NCI-H146 treated with DMSO at 0.1 percent for 48 hours (cell line): ENCODE measurements around the gene SAMD1.

Experiments
- DNase-seq: peaks from one replicate; lab custom pipeline; 2025; ENCODE audit not compliant: unreplicated experiment; lab: John Stamatoyannopoulos, UW

The SAMD1 gene

GRCh38 chr19:14090509-14091080 lies at the start of gene SAMD1:
TSS of gene SAMD1 (minus strand) at chr19:14090751.
- peak; percentile 73 for DNase-seq

- no peak for DNase-seq
Measured at GRCh38 chr19:14139944-14140343, 49.4 kb upstream of the SAMD1 start.

GRCh38 chr19:14138576-14139265 lies 48.2 kb upstream of the SAMD1 start:
- DNase-seq = no peak

- DNase-seq = peak; percentile 100
Measured at GRCh38 chr19:14136509-14137281, 46.1 kb upstream of the SAMD1 start, which contains the start of gene ASF1B. TSS of gene ASF1B (minus strand) at chr19:14136589. CDS start at chr19:14136456, 133 bp downstream.

DNA sequence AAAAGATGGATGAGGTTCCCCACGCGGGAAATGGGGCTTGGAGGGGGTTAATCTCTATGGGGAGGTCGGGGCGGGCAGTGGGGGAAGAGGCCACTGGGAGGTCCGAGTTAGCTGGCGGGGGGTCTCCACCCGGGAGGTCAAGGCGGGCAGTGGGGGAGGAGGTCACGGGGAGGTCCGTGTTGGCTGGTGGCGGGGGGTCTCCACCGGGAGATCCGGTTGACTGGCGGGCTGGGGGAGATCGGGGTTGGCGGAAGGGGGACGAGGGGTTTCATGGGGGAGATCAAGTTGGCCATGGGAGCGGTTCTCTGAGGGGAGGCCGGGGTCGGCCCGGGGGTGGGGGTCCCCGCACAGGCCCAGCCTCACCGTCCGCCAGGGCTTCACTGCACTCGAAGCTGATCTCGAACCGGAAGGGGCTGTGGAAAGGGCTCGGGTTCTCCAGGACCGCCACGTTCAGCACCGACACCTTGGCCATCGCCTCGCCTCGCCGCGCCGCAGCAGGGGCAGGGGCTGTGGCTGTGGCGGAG lies 45.5 kb upstream of the SAMD1 start:
- no peak for DNase-seq

DNA sequence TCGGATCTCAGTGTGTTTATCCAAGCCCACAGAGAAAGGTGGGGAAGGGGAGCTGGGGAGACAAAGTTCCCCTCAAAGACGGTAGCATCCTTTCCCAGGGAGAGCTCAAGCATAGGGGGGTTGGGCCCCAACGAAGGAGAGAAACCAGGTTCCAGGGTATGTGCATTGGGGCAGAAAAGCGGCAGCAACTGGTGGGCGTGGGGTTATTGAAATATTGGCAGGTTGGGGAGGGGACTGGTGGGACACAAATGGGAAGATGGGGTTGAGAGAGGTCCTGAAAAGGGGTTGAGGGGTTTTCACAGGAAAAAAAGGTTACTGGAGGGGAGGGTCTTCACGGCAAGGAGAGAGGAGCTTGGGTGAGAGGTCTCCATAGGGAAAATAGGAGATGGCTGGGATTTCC lies 44.8 kb upstream of the SAMD1 start:
- DNase-seq = no peak

DNA sequence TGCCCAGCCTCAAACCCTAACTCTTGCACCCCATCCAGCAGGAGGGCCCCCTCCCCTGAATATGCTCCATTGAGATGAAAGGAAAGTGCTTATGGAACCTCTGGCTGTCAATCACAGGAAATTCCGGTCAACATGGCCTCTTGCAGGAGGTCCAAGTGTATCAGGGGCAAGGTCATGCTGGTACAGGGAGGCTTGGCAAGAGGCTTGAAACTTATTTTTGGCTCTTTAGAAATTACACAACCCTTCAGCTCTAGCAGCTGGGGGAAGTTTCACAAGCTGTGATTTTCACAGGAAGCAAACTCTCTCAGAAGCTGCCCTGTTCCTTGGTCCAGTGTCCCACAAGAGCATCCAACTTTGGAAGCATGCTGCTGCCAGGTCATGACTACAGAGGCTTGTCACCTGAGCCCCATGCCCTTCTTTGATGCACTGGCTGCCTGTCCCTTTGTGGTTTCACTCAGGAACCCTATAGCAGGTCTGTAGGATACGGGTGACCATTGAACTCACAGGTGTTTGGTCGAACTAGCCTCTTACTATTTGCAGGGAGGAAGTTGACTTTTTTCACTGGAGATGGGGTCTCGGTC lies 37.5 kb upstream of the SAMD1 start:
- no peak for DNase-seq

DNA sequence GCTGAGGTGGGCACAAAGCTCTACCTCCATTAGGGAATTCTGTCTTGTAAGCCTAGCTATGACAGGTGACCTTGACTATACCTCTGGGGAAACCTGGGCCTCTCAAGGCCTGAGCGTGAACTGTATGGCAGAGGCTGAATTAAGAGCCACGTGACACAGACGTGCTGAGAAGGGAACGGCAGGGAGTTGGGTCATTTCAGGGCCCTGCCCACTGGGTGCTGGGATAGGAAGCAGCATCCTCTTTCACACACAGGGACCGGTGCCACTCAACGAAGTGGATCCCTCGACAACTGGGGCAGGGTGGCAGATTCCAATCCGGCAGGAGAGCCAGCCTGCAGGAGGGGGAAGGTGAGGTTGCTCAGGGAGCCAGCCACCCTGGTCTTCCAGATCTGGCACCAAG lies 36.6 kb upstream of the SAMD1 start:
- no peak for DNase-seq

- no peak for DNase-seq
Measured at GRCh38 chr19:14122924-14123323, 32.4 kb upstream of the SAMD1 start.

DNA sequence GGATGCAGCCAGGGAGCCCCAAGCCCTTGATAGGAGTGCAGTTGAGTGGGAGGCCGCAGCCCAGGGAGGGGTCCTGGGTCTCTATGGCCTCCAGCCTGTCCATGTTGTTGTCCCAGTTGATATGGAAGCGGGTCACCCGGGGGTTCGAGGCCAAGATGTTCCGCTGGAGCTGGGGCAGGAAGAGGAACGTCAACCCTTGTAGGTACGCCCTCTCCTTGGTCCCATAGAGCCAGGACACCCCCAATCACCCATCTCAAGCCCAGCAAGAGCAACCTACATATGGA lies 29.9 kb upstream of the SAMD1 start:
- DNase-seq = no peak

GRCh38 chr19:14119644-14120496 lies 29.3 kb upstream of the SAMD1 start:
- no peak for DNase-seq

DNA sequence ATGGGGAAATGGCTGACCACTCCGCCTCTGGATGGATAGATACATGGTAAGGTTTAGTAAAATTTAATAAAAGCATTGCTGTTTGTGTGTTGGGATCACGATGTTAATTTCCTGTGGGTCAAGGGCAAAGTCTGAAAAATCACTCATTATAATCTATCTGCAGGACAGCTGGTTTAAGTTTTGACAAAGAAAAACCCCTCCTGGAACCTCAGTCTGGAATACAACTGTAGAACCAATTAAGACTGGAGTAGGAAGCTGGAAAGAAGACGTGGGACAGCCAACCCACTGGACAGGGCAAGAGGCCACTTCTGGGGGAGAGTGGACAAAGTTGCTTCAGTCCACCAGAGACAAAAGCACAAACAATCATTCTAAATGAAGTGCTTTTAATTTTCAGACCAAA lies 28.6 kb upstream of the SAMD1 start:
- no peak for DNase-seq

DNA sequence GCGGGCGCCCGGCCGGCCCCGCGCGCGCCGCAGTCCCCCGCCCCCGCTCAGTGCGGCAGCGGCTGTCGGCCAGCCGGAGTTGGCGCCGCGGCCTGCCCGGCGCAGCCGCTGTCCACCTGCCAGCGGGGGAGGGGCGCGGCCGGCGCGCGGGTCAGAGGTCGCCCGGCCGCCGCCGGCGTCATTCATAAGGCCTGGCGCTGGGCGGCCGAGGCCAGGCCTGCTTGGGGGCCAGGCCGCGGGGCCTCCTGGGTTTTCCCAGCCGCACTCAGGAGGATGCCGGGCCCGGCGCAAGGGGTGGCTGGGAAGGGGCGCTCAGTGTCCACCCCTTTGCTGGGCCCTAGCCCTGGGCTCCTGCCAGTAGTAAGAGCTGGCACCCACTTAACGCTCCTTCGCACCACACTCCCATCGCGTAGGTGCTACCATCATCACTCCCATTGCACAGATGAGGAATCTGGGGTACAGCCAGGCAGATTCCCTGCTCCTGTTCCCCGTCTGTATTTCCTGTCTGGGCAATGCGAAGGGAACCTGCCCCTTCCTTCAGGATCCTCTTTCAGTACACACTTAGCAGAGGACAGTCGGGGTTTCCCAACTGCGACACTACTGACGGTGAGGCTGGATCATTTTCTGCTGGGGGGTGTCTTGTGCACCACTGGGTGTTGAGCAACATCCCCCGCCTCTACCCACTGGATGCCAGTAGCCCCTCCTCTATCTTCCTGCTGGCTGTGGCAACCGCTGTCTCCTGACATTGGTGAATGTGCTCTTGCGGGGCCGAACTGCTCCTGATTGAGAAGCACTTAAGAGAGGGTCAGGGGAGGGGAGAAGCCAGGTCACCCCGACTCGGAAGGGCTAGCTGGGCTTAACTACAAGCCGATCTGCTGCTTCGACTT lies 27.9 kb upstream of the SAMD1 start:
- DNase-seq = no peak

GRCh38 chr19:14117668-14118164 lies 27.2 kb upstream of the SAMD1 start, which contains the start of gene PRKACA:
TSS of gene PRKACA (minus strand) at chr19:14117762. CDS start at chr19:14117547, 215 bp downstream.
- peak; percentile 97 for DNase-seq

DNA sequence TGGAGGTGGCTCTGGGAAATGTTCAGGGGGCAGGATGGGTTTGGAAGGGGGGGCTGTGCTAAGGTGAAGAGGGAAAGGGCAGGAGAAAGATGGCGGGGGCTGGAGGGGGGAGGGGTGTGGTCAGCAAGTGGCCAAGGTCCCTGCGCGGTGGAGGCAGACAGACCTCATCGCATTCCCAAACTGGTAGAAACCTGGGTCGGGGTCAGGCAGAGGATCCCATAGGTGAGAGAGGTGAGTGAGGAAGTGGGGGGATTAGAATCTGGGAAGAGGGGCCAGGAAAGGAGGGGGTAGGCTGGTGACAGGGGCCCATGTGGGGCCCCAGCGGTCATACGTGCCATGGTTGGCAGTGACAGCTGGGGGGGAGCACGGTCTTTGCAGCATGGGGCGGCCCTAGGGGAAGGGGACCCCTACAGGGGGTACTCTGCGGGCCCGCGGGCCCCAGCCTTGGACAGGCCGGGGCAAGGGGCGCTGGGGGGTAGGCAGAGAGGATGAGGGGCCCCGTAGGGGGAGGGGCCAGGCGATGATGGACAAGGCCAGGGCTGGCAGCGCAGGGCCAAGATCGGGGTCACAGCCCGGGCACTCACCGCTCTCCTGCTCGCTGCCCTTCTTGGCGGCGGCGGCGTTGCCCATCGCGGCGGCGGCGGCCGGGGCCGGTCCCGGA lies 26.5 kb upstream of the SAMD1 start:
- no peak for DNase-seq

GRCh38 chr19:14116525-14116917 lies 26.0 kb upstream of the SAMD1 start:
- no peak for DNase-seq

- no peak for DNase-seq
Measured at GRCh38 chr19:14115756-14116155, 25.2 kb upstream of the SAMD1 start.

- no peak for DNase-seq
Measured at GRCh38 chr19:14114854-14115253, 24.3 kb upstream of the SAMD1 start.

DNA sequence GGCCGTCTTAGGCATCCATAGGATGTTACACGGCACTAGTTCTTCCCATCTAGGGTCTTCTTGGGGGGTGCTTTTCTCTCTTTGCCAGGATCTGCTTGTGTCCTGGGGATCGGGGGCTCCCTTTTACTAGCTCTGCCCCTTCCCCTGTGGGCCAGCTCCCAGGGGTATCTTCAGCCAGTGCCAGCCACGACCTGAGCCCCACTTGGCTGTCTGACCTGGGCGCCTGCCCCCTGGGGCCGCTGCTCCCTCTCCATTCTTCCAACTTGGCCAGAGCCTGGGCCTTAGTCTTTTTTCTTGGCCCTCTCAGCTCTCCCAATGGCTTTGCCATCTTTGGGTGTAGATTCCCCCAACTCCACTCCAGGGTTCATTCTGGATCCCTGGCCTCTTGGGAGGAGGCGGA lies 23.9 kb upstream of the SAMD1 start:
- DNase-seq = no peak
